Activated T-cell treated with anti-CD3 and anti-CD28 coated beads for 24 hours (primary cell): ENCODE data around the gene RECK.

Source experiments
- DNase-seq: peaks from one replicate; pipeline ENCODE4 v3.0.0-alpha.2; 2020; ENCODE audit warnings: low read depth

The RECK gene

DNA sequence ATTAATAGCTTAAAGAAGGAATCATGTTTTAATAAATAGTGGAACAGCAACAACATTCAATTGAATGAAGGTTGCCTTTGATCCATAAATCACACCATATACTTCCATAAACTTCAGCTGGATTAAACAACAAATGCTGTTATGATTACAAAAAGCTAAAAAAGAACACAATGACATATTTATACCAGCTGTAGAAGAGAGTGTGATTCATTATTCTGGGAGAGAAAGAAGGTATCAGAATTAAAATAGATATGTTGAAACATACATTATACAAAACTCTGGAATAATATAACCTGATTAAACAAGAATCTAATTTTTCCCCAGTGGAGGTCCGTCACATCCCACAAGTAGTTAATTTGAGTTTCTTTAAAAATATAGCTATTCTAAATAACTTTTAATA lies 7.5 kb upstream of the RECK start:
- DNase-seq: no peak

DNA sequence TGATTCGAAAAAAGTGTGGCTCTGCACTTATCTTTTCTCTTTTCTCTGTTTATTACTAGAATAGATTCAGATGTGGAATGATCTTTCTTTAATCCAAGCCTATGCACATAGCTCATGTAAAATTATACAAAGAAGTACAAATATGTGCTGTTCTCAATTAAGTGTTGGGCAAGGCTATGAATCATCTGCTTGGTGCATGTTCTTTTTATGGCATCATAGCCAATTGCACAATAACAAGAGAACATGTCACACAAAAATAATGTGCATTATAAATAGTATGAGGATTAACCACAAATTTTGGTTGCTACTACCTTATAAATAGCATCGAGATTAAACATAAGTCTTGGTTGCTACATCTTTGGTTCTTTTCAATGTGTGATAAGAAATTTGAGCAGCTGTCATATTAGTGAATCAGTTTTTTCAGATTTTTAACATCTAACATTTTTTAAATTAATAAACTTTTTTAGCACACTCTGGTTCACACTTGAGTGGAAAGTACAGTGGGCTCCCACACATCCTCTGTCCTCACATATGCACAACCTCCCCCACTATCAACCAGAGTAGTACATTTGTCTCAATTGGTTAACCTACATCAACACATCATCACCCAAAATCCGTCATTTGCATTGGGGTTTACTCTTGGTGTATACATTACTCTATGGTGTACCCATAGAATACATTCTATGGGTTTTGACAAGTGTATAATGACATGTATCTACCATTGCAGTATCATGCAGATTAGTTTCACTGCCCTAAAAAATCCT lies 6.8 kb upstream of the RECK start:
- DNase-seq: no peak

DNA sequence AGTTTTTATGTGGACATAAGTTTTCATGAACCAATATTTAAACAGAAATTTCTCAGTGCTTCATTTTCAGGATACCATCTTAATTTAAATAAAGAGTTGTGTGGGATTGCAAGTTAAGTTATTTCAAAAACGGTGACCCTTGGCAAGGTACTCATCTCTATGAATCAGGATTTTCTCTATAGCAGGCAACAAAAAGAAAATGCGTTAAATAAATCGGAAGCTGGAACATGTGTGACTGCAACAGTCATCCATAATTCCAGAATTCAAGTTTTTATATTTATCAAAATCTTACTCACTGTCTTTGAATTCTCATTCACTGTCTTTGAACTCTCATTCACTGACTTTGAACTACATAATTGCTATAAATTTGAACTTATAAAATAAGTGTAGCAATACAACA lies 5.8 kb upstream of the RECK start:
- no peak for DNase-seq

DNA sequence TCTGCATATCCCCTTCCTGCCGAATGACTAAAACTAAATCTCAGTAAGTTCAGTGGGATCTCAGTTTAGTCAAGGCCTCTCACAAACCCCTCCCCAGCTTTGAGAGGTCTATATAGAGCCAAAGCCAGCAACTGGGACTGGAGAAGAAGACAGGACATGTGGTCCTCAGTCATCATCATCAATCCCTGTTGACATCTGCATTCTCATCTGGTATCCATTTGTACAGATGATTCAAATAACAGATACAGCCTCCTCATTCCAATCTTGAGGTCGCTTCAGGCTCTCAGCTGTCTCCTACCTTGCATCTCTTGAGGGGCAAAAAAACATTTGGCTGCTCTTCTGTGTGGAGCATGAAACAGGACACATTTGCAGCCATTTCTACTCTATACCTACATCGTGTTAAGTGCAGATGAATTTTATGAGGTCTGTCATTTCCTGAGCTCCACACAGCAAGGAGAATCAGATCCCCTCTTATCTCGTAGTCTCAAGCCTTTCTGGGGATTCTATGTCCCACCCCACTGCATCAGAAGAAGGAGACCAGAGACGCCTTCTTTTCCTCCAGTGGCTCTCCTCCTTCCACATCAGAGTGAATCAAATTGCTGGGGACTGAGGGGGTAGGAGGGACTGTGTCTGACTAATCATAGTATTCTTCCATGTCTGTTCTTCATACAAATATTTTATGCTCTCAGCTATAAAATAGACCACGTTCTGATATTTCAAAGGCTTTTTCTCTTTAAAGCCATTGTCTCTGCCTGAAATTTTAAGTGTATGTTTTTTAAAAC lies 4.7 kb upstream of the RECK start:
- no peak for DNase-seq

DNA sequence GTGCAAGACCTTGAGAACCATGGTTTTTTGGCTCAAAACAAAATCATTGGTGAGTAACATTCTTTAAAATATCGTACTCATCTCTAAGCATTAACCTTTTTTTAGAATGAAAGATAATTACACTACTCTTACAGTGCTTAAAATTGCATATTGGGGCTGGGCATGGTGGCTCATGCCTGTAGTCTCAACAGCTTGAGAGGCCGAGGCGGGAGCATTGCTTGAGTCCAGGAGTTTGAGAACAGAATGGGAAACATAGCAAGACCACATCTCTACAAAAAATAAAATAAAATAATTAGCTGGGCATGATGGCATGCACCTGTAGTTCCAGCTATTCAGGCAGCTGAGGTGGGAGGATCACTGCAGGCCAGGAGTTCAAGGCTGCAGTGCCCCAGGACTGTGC lies 2.9 kb upstream of the RECK start:
- no peak for DNase-seq

DNA sequence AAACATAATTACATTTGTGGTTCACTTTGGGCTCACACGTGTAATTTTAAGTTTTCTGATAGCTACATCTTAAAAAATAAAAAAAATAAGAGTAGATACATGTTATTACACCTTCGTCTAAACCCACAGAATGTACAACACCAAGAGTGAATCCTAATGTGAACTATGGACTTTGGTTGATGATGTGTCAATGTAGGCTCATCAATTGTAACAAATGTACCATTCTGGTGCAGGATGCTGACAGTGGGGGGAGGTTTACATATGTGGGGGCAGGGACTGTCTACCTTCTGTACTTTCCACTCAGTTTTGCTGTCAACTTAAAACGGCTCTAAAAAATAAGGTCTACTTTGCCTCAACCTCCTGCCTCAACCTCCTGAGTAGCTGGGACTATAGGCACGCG lies 2.5 kb upstream of the RECK start:
- no peak for DNase-seq

DNA sequence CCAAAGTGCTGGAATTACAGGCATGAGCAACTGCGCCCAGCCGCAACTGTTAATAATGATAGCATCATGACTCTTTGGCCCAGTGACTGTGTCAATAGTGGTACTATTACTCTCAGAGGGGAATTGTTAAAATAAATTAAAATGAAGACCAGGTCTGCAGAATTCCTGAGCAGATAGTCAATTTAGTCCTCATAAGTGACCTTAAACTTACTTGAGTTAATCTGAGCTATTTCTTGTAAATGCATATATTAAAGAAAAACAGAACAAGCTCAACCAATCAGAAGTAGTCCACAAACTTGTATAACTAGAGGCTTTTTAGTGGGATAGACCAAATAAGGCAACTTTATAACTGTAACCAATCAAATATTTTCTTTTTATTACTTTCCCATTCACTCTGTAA lies 1.7 kb upstream of the RECK start:
- no peak for DNase-seq

DNA sequence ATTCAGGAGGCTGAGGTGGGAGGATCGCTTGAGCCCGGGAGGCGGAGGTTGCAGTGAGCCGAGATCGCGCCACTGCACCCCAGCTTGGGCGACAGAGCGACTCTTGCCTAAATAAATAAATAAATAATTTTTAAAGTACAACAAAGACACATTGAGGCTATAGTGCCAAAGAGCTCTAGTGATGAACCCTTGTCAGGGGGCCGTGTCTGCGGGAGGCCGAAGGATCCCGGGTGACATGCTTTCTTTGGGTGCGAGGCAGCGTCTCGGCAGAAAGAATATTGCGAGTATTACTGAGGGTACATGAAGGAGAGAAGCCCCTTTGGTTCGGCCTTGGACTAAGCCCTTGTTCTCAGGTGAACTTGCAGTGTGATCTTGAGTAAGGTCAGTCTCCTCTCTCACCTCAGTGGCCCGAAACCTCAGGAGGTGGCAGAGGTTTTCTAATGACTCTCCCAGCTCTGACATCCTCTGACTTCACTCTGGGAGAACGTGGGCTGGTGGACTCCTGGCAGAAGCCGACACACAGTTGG lies 397 bp upstream of the RECK start:
- no peak for DNase-seq

DNA sequence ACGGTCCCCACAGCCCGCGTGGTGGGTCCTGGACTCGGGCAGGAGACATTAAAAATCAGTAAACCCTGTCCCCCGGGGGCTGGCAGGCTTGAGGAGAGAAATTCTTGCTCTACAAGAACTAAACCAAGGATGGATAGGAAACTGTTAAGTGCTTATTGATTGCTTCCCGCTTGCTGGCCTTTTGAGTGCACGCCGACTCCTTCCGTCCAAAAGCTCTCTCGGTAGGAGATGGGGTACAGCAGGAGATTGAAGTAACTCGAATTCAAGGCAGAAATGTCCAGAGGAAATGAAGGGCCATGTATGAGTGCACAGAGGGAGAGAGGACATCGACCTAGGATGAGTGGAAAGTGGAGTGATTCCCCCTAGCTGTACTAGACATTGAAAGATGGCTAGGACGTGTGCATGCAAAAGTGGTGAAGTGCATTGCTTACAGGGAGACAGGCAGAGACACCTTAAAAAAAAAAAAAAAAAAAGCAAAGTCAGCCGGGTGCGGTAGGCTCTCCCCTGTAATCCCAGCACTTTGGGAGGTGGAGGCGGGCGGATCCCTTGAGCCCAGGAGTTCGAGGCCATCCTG lies 923 bp downstream of the RECK start:
- DNase-seq: no peak

DNA sequence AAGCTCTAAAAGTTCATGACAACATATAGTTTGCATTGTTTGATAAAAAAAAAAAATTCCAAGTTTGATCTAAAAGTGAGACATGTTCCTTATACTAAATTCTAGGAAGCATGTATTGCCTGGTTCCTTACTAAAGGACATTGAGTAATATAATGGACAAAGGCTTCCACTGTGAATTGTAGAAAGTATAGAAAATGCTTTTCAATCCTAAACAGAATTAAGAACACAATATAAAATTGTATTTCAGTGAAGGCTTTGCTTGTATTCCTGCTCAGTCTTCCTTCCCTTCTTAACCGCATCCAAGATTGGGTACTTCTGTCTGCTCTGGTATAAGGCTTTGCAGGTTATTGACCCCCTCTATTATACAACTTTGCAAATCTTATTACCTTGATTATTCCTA lies 2.4 kb downstream of the RECK start:
- no peak for DNase-seq

DNA sequence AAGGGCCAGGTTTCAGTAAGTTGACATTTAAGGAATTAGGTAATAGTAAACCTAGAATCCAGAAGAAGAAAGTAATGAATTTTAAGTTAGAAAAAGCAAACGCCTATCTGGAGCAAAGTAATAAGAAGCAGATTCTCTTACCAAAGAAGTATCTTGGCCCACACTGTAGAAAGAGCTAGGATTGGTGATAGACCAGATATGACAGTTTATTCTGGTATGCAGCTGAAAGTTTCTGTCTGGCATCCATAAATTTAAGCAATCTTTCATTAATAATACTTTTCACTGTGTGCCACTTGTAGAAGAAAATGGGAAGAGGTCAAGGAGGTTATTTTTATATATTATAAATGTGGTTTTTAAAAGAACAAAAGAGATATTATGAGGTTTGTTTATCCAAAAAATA lies 3.0 kb downstream of the RECK start:
- no peak for DNase-seq

DNA sequence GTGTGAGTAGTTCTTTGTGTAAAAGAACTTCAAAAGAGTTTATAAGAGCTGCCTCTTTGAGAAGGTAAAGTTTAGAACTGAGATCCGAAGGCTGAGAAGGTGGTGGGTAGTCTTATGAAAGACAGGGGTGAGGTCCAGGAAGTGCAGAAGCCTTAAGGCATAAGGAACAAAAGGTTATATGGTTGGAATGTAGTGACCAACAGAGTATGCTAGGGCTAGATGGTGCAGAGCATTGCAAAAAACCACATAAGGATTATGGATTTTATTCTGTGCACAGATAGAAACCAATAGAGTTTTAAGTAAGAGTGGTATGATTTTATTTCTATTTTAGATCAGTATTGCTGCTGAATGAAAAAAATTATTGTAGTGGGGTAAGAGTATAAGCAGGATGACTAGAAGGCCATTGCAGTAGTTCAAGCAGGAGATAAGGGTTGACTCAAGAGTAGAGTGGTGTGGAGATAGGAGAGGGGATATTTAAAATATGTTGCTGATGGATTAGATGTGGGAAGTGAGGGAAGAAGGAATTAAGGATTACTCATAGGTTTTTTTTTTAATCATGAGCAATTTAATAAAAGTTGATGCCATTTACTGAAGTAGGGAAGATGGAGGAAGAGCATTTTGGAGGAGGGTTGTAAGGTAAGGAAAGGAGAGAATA lies 3.7 kb downstream of the RECK start:
- no peak for DNase-seq

DNA sequence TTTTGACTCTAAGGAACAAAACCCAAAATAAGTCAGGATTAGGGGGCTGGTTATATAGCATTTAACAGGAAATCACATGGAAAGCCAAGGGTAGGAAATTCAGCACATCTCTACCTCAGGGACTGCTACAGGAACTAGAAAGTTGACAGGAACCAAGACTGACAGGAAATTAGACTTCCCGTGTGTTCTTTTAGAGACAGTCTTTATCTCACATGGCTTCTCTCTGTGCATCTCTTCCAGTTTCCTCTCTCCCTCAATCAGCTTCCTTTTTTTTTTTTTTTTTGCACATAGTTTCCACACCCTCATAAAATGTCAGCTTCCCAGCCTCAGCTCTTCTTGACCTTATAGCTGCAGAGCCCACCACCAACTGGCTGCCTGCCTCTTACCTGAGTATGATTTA lies 4.8 kb downstream of the RECK start:
- DNase-seq: no peak

DNA sequence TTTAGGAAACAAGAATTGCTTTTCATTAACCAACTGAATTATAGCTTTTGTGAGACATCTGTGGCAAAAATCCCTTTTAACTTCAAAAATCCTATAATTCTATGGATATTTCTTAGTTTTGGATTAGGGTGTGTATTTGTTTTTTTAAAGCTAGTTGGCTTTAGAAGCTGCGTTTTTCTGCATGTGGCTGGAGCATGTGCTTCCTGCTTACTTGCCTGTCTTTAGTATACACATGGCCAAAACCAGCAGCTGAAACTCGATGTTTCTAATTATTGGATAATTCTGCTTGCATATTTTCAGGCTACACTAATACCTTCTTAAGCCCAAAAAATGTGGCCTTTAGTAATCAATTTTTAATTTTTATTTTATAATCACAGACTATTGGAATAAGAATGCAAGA lies 8.9 kb downstream of the RECK start:
- DNase-seq: no peak

DNA sequence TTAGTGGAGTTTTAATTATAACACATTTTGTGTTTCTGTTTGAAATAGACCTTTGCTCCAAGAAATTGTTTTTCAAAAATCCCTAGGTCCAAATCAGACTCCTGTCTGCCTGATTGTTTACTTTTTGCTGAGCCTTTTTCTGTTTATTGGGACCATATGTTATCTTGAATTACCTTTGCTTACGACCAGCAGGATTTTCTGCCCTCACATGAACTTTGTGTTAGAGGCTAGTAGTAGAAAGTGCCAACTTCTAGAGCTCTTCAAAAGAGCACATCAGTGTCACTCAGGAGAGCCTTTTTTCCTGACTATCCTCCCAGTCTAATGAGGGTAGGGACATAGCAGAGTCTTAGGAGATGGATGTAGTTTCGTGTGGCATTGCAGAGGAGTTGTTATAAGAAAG lies 10.2 kb downstream of the RECK start:
- DNase-seq: no peak

DNA sequence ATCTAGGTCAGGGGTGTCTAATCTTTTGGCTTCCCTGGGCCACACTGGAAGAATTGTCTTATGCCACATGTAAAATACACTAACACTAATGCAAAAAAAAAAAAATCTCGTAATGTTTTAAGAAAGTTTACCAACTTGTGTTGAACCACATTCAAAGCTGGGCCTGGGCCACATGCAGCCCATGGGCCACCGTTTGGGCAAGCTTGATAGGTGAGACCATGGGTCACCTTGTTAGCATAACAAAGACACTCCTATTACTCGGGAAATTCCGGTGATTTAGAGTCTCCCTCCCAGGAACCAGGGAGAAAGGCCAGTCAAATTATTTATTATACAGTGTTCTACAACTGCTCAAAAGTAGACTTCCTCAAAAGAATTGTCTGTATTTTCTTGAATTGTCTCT lies 12.7 kb downstream of the RECK start:
- no peak for DNase-seq

DNA sequence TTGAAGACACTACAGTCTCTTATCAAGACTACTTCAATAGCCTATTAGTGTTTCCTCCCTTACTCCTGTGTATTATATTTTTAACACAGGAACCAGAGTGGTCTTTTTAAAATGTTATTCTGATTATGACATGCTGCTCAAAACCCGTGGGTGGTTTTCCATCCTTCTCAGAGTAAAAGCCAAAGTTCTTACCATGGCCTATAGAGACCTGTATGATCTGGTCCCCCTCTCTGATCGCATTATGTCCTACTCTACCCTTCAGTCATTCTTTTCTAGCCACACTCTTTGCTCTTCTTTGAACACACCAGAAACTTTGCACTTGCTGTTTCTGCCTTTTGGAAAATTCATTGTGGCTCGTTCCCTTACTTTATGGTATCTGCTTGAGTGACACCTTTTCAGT lies 13.8 kb downstream of the RECK start:
- DNase-seq: no peak

DNA sequence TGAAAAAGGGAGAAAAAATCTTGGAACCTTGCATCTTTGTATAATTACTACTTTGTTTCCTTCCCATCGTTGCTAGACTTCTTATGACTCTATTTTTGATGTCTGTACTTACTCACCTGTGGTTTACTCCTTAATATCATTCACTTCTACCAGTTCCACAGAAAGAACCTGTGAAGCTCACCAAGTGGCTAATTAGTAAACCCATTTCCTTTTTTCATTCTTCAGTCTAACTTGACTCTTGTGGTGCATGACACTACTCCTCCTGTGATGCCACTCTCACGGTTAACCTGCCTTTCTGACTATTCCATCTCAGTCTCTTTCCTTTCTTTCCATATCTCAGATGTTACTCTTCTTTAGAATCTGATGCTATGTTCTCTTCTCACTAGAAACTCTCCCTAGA lies 14.6 kb downstream of the RECK start:
- DNase-seq: no peak

DNA sequence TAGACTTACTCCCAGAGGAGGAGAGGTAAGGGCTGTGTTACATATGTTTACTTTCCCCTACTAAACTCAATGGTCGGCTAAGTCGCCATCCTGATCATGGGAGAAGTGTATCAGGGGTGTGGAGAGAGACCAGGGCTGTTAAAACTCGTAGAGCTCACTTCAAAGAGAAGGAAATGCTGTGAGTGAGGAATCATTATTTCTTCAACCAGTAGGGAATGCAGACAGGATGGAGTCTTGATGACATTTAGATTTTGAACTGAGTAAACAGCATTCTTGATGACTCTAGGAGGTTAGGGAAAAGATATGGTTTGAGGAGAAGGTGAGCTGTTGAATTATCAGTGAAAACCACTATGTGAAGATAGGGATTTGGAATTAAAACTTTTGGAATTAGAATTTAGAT lies 17.3 kb downstream of the RECK start:
- no peak for DNase-seq

DNA sequence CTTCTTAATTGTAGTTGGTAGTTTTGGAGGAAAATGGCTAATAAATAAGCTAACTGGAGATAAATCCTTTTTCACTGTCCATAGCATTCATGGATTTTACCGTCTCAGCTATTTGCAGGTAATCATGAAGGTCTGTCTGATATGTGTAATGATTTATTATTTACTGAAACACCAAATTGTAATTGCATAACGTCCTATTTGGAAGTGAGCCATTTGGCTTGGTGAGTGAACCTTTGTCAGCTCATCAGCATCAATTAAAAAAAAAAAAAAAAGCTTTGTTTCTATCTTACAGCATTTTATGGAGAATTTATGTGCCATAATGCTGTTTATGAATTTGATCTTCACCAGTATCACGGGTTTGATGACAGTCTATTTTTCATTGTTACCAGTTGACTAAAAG lies 20.2 kb downstream of the RECK start:
- no peak for DNase-seq

DNA sequence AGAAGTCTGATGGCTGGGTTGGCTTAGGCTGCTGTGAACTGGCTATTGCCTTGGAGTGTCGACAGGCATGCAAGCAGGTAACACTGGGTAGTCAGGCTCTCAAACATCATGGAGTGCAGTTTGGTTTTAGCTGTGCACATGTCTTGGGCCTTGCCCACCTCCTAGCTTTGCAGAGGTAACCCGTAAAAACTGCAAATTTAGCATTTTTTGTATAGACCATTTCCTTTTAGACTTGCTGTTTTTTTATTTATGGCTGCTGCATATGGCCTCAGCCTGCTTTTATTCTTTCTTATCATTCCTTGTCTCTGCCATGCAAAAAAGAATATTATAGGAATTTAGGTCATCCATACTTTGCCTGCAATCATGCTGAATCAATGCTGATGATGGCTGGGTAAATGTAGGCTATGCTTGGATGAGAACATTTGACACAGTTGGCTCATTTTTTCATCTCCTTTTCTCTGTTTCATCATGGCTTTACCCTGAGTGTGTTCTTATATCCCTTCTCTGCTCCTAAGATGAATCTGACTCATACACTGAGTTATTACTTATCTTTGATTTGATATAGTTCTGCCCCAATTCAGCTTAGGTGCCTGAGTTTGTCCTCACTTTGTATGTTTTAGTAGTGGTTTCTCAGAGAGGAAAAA lies 27.2 kb downstream of the RECK start:
- DNase-seq: no peak

DNA sequence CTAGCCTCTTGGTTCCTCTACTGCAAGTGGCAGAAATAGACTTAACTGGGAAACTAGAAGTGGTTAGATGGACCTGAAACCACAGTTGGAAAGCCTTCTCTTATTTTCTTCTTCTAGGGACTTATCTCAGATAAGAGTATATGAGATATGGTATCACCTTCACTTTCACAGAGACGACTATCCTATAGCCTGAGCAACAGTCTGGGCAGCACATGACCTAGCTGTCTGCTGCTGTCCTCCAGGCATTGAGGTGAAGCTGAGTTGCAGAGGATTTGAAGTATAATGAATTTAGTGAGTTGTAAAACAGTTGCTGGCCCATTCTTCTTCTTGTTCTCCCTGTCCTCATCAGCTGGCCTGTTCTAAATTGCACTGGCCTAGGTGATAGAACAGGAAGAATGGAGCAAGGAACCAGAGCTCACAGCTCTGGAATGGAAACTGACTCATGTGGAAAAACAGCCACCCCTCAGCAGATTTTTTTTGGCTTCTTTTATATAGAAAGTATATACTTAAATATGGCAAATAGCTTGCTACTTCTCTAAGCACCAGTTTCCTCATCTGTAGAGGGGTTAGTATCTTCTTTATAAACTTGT lies 27.8 kb downstream of the RECK start:
- no peak for DNase-seq
